Stimulated activated memory B cell treated with anti-CD40 and anti-IgM and Interleukin-4, amounts not matched to agents 10 μg/mL and 1 μg/mL and 100 μg/mL, for 72 hours (primary cell): ENCODE results near the gene MKS1.

Experiments
- ATAC-seq: fragments of 150-1000 bp; cut with Tn5 transposase; 2 replicates; pipeline ENCODE4 v1.10.0; 2021
- H3K27ac Mint-ChIP-seq: one replicate; pipeline ENCODE4 v1.8.0; 2022; ENCODE audit warnings: mild to moderate bottlenecking, mixed read lengths
- H3K27me3 Mint-ChIP-seq: one replicate; pipeline ENCODE4 v1.8.0; 2022; ENCODE audit warnings: mixed read lengths
- H3K36me3 Mint-ChIP-seq: one replicate; pipeline ENCODE4 v1.8.0; 2022; ENCODE audit warnings: mixed read lengths
- H3K4me1 Mint-ChIP-seq: one replicate; pipeline ENCODE4 v1.8.0; 2022; ENCODE audit warnings: mixed read lengths
- H3K4me3 Mint-ChIP-seq: one replicate; pipeline ENCODE4 v1.8.0; 2022; ENCODE audit warnings: mild to moderate bottlenecking, moderate library complexity, mixed read lengths
- H3K9me3 Mint-ChIP-seq: one replicate; pipeline ENCODE4 v1.8.0; 2022; ENCODE audit warnings: mixed read lengths

MKS1 gene

GRCh38 chr17:58219007-58219788 is at the start of gene MKS1:
MKS1 (minus strand) TSS chr17:58219255; CDS start chr17:58219230, 25 bp downstream.
- Mint-ChIP-seq H3K4me1 (peaks cover 23% of the 10 kb centered on the region), H3K36me3 (no peaks in the 10 kb centered on the region), H3K9me3 (no peaks in the 10 kb centered on the region), H3K4me3 (peak within 1 kb of the TSS; percentile 85), H3K27ac (peak within 1 kb of the TSS; percentile 80), H3K27me3 (no peaks in the 10 kb centered on the region)
- peak; percentile 99 for ATAC-seq

DNA sequence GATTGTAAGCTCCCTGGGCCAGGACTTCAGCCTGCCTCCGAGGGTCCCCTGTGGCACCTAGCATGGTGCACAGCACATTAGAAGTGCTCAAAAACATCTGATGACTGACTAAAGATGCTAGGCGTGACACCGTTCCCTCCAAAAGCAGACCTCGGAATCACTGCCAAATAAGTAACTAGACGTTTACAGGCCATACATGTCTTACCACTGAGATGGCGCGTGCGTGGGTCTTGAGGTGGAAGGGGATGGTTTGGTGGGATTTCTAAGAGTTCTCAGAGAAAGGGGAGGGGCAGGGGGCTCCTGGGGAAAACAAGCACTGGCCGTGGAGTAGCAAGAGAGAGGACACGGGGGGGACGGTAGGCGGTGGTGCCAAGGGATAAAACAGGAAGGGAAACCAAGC is 49.3 kb upstream of the MKS1 start:
- H3K4me1 Mint-ChIP-seq: peaks cover 9% of the 10 kb centered on the region
- H3K36me3 Mint-ChIP-seq: peaks cover 5% of the 10 kb centered on the region
- peaks cover 69% of the 10 kb centered on the region for H3K27me3 Mint-ChIP-seq
- no peaks in the 10 kb centered on the region for H3K9me3 Mint-ChIP-seq
- ATAC-seq: no peak
- H3K27ac Mint-ChIP-seq: no peak overlapping the region
- no peak overlapping the region for H3K4me3 Mint-ChIP-seq

- no peak overlapping the region for H3K4me3 Mint-ChIP-seq
- peaks cover 5% of the 10 kb centered on the region for H3K36me3 Mint-ChIP-seq
- H3K9me3 Mint-ChIP-seq: no peaks in the 10 kb centered on the region
- H3K27me3 Mint-ChIP-seq: peaks cover 69% of the 10 kb centered on the region
- H3K4me1 Mint-ChIP-seq: peaks cover 2% of the 10 kb centered on the region
- H3K27ac Mint-ChIP-seq: no peak overlapping the region
- ATAC-seq: no peak
Measured at GRCh38 chr17:58267347-58268324, 48.6 kb upstream of the MKS1 start.

- peaks cover 5% of the 10 kb centered on the region for H3K36me3 Mint-ChIP-seq
- no peak overlapping the region for H3K27ac Mint-ChIP-seq
- H3K9me3 Mint-ChIP-seq: no peaks in the 10 kb centered on the region
- peaks cover 68% of the 10 kb centered on the region for H3K27me3 Mint-ChIP-seq
- ATAC-seq: no peak
- no peaks in the 10 kb centered on the region for H3K4me1 Mint-ChIP-seq
- no peak overlapping the region for H3K4me3 Mint-ChIP-seq
Measured at GRCh38 chr17:58265902-58266875, 47.1 kb upstream of the MKS1 start.

- Mint-ChIP-seq H3K4me1 (no peaks in the 10 kb centered on the region), H3K9me3 (no peaks in the 10 kb centered on the region), H3K27ac (no peak overlapping the region), H3K36me3 (peaks cover 5% of the 10 kb centered on the region), H3K27me3 (peaks cover 77% of the 10 kb centered on the region), H3K4me3 (no peak overlapping the region)
- ATAC-seq: no peak
Measured at GRCh38 chr17:58265271-58265670, 46.2 kb upstream of the MKS1 start.

- Mint-ChIP-seq H3K27me3 (peaks cover 78% of the 10 kb centered on the region), H3K4me3 (no peak overlapping the region), H3K4me1 (no peaks in the 10 kb centered on the region), H3K36me3 (peaks cover 5% of the 10 kb centered on the region), H3K27ac (no peak overlapping the region), H3K9me3 (no peaks in the 10 kb centered on the region)
- no peak for ATAC-seq
Measured at GRCh38 chr17:58264407-58265103, 45.5 kb upstream of the MKS1 start.

GRCh38 chr17:58263773-58264172 is 44.7 kb upstream of the MKS1 start:
- Mint-ChIP-seq H3K27me3 (peaks cover 70% of the 10 kb centered on the region), H3K36me3 (peaks cover 5% of the 10 kb centered on the region), H3K27ac (no peak overlapping the region), H3K4me1 (no peaks in the 10 kb centered on the region), H3K9me3 (no peaks in the 10 kb centered on the region), H3K4me3 (no peak overlapping the region)
- ATAC-seq: no peak

- Mint-ChIP-seq H3K4me1 (no peaks in the 10 kb centered on the region), H3K4me3 (no peak overlapping the region), H3K9me3 (no peaks in the 10 kb centered on the region), H3K27ac (no peak overlapping the region), H3K27me3 (peaks cover 59% of the 10 kb centered on the region), H3K36me3 (peaks cover 5% of the 10 kb centered on the region)
- ATAC-seq: no peak
Measured at GRCh38 chr17:58262149-58262548, 43.1 kb upstream of the MKS1 start.

GRCh38 chr17:58254803-58255202 is 35.7 kb upstream of the MKS1 start:
- Mint-ChIP-seq H3K4me1 (no peaks in the 10 kb centered on the region), H3K27ac (no peak overlapping the region), H3K27me3 (peaks cover 8% of the 10 kb centered on the region), H3K4me3 (no peak overlapping the region), H3K36me3 (no peaks in the 10 kb centered on the region), H3K9me3 (no peaks in the 10 kb centered on the region)
- no peak for ATAC-seq

DNA sequence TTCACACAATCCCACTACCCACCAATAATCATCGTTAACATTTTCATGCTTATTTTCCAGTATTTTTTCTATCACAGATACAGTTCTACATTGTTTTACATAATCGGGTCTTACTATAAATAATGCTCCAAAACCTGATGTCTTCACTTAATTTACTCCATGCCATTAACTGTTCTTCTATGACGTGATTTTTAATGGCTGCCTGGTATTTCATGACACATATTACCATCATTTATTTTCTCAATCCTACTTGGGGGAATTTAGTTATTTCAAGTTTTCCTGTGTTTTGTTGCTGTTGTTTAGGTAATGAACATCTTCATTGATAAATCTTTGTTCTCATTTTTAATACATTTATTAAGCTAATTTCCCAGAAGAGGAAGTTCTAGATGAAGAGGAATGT is 34.0 kb upstream of the MKS1 start:
- no peaks in the 10 kb centered on the region for H3K9me3 Mint-ChIP-seq
- H3K4me1 Mint-ChIP-seq: peaks cover 7% of the 10 kb centered on the region
- no peak overlapping the region for H3K27ac Mint-ChIP-seq
- H3K36me3 Mint-ChIP-seq: no peaks in the 10 kb centered on the region
- peaks cover 8% of the 10 kb centered on the region for H3K27me3 Mint-ChIP-seq
- no peak overlapping the region for H3K4me3 Mint-ChIP-seq
- no peak for ATAC-seq

- peaks cover 14% of the 10 kb centered on the region for H3K4me1 Mint-ChIP-seq
Measured at GRCh38 chr17:58252141-58252540, 33.1 kb upstream of the MKS1 start.

DNA sequence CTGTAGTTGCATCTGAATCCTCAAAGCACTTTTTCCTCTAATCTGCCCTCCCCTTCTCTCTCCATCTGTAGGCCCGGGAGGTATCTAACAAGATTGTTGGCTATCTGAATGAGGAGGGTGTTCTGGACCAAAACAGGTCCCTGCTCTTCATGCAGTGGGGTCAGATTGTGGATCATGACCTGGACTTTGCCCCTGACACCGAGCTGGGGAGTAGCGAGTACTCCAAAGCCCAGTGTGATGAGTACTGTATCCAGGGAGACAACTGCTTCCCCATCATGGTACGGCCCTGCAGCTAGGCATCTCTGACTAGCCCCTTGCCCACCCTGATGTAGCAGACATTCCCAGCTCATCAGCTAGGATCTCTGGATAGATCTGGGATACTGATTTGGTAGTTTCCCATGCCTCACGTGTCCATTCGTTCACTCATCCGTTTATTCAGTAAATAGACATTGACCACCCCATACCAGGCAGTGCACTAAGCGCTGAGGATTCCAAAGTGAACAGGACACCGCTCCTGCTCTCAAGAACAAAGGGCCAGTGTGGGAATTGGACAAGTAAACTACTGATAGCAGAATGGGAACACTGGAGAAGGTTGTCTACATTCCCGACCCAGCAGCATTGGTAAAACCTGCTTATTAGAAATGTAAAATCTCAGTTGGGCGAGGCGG is 31.4 kb upstream of the MKS1 start:
- H3K4me1 Mint-ChIP-seq: peaks cover 14% of the 10 kb centered on the region
- peaks cover 17% of the 10 kb centered on the region for H3K27me3 Mint-ChIP-seq
- ATAC-seq: no peak
- no peaks in the 10 kb centered on the region for H3K36me3 Mint-ChIP-seq
- no peaks in the 10 kb centered on the region for H3K9me3 Mint-ChIP-seq
- H3K27ac Mint-ChIP-seq: no peak overlapping the region
- H3K4me3 Mint-ChIP-seq: no peak overlapping the region

More at GRCh38 chr17:58252141-58252540, 33.1 kb upstream of the MKS1 start:
- Mint-ChIP-seq H3K9me3 (no peaks in the 10 kb centered on the region), H3K36me3 (no peaks in the 10 kb centered on the region), H3K27me3 (peaks cover 8% of the 10 kb centered on the region), H3K4me3 (no peak overlapping the region), H3K27ac (no peak overlapping the region)
- ATAC-seq: no peak

DNA sequence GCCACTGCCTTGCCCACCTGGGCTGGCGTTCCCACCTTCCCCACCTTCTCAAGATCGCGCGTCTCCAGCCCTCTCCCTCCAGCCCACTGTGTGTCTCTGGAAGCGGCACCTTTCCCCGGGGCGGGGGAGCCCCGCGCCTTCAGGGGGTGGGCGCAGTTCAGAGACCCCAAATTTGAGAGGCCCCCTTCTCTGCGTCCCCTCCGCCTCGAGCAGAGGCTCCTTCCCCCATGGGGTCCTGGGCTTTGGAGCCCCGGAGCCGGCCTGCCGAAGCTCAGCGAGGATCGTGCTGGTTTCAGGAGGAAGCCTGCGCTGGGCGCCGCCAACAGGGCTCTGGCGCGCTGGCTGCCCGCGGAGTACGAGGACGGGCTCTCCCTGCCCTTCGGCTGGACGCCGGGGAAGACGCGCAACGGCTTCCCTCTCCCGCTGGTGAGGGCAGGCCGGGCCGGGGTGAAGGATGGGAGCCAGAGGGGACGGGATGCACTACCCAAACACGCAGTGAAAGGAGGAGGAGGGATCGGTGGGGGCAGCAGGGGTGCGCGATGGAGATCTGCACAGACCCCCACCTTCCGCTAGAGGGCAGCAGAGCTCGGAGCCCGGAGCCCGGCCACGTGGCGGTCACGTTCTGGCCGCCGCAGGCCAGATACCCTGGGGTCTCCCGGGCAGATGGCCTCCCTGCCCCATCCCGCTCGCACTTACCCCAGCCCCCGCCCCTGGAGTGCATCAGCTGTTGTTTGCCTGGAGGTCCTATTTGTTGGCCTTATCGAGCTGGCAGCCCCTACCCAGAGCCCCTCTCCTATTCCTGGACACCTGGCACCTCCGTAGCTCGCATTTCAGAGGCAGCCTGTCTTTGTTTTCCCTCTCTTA is 30.4 kb upstream of the MKS1 start:
- no peaks in the 10 kb centered on the region for H3K36me3 Mint-ChIP-seq
- peaks cover 14% of the 10 kb centered on the region for H3K27me3 Mint-ChIP-seq
- ATAC-seq: peak; percentile 90
- peak overlapping the region; percentile 88 for H3K4me3 Mint-ChIP-seq
- peak overlapping the region; percentile 56 for H3K27ac Mint-ChIP-seq
- H3K9me3 Mint-ChIP-seq: no peaks in the 10 kb centered on the region
- peaks cover 14% of the 10 kb centered on the region for H3K4me1 Mint-ChIP-seq
